ENCODE measurements around the gene LETM1. TPM values are rescaled to one million over a fixed set of nuclear protein-coding genes. Genes with fewer than 3 reads are reported as not detected.

LETM1 gene
- total and polyA plus RNA-seq, 2 donors (not counting 3 experiments of a cell fraction or from before 2014, with no cell fraction given) = 25.6 to 62.5 TPM

DNA sequence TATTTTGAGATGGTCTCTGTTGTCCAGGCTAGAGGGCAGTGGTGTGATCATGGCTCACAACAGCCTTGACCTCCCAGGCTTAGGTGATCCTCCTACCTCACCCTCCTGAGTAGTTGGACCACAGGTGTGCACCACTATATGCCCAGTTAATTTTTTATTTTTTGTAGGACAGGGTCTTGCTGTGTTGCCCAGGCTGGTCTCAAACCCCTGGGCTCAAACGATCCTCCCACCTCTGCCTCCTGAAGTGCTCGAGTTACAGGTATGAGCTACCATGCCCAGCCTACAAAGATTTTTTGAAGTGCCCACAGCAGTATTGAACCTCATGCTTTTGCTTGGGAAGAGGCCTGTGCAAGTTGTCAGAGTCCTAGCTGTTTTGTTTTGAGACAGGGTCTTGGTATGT lies 46.3 kb upstream of the LETM1 start:
- Histone ChIP-seq H3K27ac (ENCODE audit: insufficient read depth, low read depth, low read length) (no peak overlapping the region), H3K9me3 (replicated peaks; ENCODE audit: control insufficient read depth, insufficient read depth, low read length) (no peaks in the 10 kb centered on the region), H2AFZ (ENCODE audit: low read depth, low read length) (no peak overlapping the region), H3K9me1 (replicated peaks; ENCODE audit: control insufficient read depth, extremely low read depth, insufficient read depth, low read length) (no peaks in the 10 kb centered on the region), H3K27me3 (ENCODE audit: control insufficient read depth in 2 of 2, insufficient read depth in 2 of 2, low read length in 2 of 2) (no peaks in the 10 kb centered on the region), H3K4me3 (replicated peaks in 1 of 3; ENCODE audit: insufficient read depth in 1 of 3, low read depth in 1 of 3, low read length in 3 of 3) (no peak overlapping the region), H3K4me1 (ENCODE audit: control insufficient read depth, extremely low read depth, insufficient read depth, low read length) (no peaks in the 10 kb centered on the region), H3K36me3 (ENCODE audit: control insufficient read depth in 2 of 2, extremely low read depth in 1 of 2, insufficient read depth in 2 of 2, low read length in 2 of 2) (peaks cover 4 to 14% of the 10 kb centered on the region in 2 experiments), H4K20me1 (replicated peaks; ENCODE audit: control insufficient read depth, extremely low read depth, insufficient read depth, low read length) (no peaks in the 10 kb centered on the region), H3K9ac (replicated peaks; ENCODE audit: extremely low read depth, insufficient read depth, low read length) (no peak overlapping the region), H3K4me2 (ENCODE audit: insufficient read depth, low read length) (no peak overlapping the region), H3K79me2 (ENCODE audit: control insufficient read depth, insufficient read depth, low read length) (peaks cover 94% of the 10 kb centered on the region)
- no peak for DNase-seq (ENCODE audit: low read depth, low spot score)
- FAIRE-seq = no peak
- dilution Hi-C loops (cut with MboI; ENCODE audit: extremely low pct_ligation_motif_present, low sequenced_read_pairs) = no loop called here
- POLR2A ChIA-PET = no interaction called here
- CTCF ChIA-PET = interaction anchor here (0.9 to 1.3 kb wide), 5 partner anchors 9 to 59 kb away, joined by 3 to 4 read pairs (median 3); no protein-coding TSS in a partner anchor
- intact Hi-C loops (cut with micrococcal nuclease) = no loop called here
- TF ChIP-seq, protein P1, sequence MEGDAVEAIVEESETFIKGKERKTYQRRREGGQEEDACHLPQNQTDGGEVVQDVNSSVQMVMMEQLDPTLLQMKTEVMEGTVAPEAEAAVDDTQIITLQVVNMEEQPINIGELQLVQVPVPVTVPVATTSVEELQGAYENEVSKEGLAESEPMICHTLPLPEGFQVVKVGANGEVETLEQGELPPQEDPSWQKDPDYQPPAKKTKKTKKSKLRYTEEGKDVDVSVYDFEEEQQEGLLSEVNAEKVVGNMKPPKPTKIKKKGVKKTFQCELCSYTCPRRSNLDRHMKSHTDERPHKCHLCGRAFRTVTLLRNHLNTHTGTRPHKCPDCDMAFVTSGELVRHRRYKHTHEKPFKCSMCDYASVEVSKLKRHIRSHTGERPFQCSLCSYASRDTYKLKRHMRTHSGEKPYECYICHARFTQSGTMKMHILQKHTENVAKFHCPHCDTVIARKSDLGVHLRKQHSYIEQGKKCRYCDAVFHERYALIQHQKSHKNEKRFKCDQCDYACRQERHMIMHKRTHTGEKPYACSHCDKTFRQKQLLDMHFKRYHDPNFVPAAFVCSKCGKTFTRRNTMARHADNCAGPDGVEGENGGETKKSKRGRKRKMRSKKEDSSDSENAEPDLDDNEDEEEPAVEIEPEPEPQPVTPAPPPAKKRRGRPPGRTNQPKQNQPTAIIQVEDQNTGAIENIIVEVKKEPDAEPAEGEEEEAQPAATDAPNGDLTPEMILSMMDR (IDR thresholded peaks at IDR 0.05; ENCODE audit: extremely low read depth in 1 of 2, insufficient read depth in 1 of 2, low read depth in 1 of 2, low read length in 2 of 2) = no peak
- no peak for TF ChIP-seq MAX (IDR thresholded peaks at IDR 0.05; ENCODE audit: insufficient read depth, insufficient read length)
- no peak for TF ChIP-seq JUN (IDR thresholded peaks at IDR 0.05; ENCODE audit: borderline replicate concordance, insufficient read depth, insufficient read length, low read depth)
- no peak for TF ChIP-seq POLR2AphosphoS5 (IDR thresholded peaks at IDR 0.05; ENCODE audit: insufficient read depth, low read depth, low read length)
- TF ChIP-seq POLR2A (IDR thresholded peaks at IDR 0.05; ENCODE audit: low read depth, low read length) = no peak
- no peak for TF ChIP-seq MYC (IDR thresholded peaks at IDR 0.05; ENCODE audit: low read depth, low read length)
- TF ChIP-seq FOS (IDR thresholded peaks at IDR 0.05; ENCODE audit: borderline replicate concordance, insufficient read depth, low read length) = no peak
- no peak for TF ChIP-seq EZH2 (IDR thresholded peaks at IDR 0.05; ENCODE audit: borderline replicate concordance, low read depth, low read length, severe bottlenecking)
- no peak for TF ChIP-seq GATA2 (IDR thresholded peaks at IDR 0.05; ENCODE audit: insufficient read depth, insufficient read length, low read depth, low read length)
- no TSS peak for BruUV-seq (replicated peaks)

All from endothelial cell of umbilical vein (primary cell).